H1 (cell line): ENCODE results near the gene LMNTD2. TPM values are rescaled to one million over a fixed set of nuclear protein-coding genes. Genes with fewer than 3 reads are reported as not detected.

ENCODE experiments used
- ATF2 ChIP-seq: IDR thresholded peaks from 2 replicates; pipeline ENCODE4 v1.6.1; 2012; ENCODE audit warnings: low read length, inconsistent platforms
- ATF3 ChIP-seq: IDR thresholded peaks from 2 replicates; pipeline ENCODE4 v1.6.1; 2011; ENCODE audit warnings: low read depth, mild to moderate bottlenecking, low read length; ENCODE audit not compliant: insufficient read depth
- CTBP2 ChIP-seq: IDR thresholded peaks from 2 replicates; pipeline ENCODE4 v1.7.0; 2011; ENCODE audit warnings: borderline replicate concordance, mild to moderate bottlenecking, moderate library complexity, mixed read lengths, low read length; ENCODE audit not compliant: insufficient read depth, insufficient read length
- FOSL1 ChIP-seq: IDR thresholded peaks from 2 replicates; pipeline ENCODE4 v1.6.1; 2011; ENCODE audit warnings: mild to moderate bottlenecking, low read depth, low read length, moderate library complexity; ENCODE audit not compliant: insufficient read depth
- RXRA ChIP-seq: IDR thresholded peaks from 2 replicates; pipeline ENCODE4 v1.6.1; 2011; ENCODE audit warnings: low read depth, mild to moderate bottlenecking, low read length, moderate library complexity; ENCODE audit not compliant: insufficient read depth
- SIN3A ChIP-seq, 2 experiments: IDR thresholded peaks in 1 of 2; conservative IDR thresholded peaks in 1 of 2; 2 replicates each; pipeline ENCODE4 v1.6.1; 2011 to 2012; ENCODE audit warnings: low read length in 2 of 2, improper control_type of control experiment in 1 of 2, low read depth in 1 of 2, mild to moderate bottlenecking in 1 of 2
- SP2 ChIP-seq: IDR thresholded peaks from 2 replicates; pipeline ENCODE4 v1.6.1; 2012; ENCODE audit warnings: mild to moderate bottlenecking, low read length, inconsistent platforms
- polyA plus RNA-seq, 7 experiments: library from polyadenylated mRNA; depleted of rRNA in 3 of 7; stranded (reverse) in 5 of 7; unstranded in 2 of 7; fragments of >200 nt in 5 of 7; fragments of 200-250 nt in 2 of 7; gene quantifications; 1 replicate in 5 of 7; 2 replicates in 1 of 7; 4 replicates in 1 of 7; pipeline versions ENCODE4 v1.2.1 to v1.2.3, GENCODE V29; 2011 to 2013; ENCODE audit warnings: missing spikeins in 2 of 7, mixed read lengths in 2 of 7
- total RNA-seq: library from RNA; stranded (reverse); fragmentation: NEBNext Ultra II Directional; extraction: Animal tissue kit (Norgen Biotek cat#: 25700); gene quantifications from 2 replicates; pipeline ENCODE4 v1.2.1, GENCODE V29; 2021

Gene LMNTD2
- total and polyA plus RNA-seq, 2 of the 8 experiments (the other 6 are each of a cell fraction or from before 2014, with no cell fraction given), result 1.6 to 3.1 TPM

GRCh38 chr11:541433-541885, 19.1 kb downstream of the LMNTD2 start (continued):
- TF ChIP-seq SP2 (no peak), FOSL1 (no peak), CTBP2 (no peak), ATF3 (no peak), SIN3A (conservative IDR thresholded peaks at IDR 0.05 in 1 of 2, IDR thresholded peaks at IDR 0.05 in 1 of 2; ENCODE audit: low read depth in 1 of 2, low read length in 2 of 2) (no peak), ATF2 (no peak), RXRA (no peak)
